Adipose tissue (tissue), 3 donors: ENCODE data around the gene ENTREP1. TPM values are rescaled to one million over a fixed set of nuclear protein-coding genes. Genes with fewer than 3 reads are reported as not detected.
"Not testable (repeated sequence)": the region's sequence is repeated elsewhere in the genome, so short reads cannot be mapped to it uniquely, and the experiment has no call there.

Experiments used
- H3K27ac ChIP-seq: one replicate; pipeline ENCODE4 v1.5.1; 2013; ENCODE audit warnings: low read depth, low read length
- WGBS, 3 donors: extraction: QIAGEN DNeasy Blood & Tissue Kit; methylation state at CpG; one replicate each; pipeline ENCODE4 v1.1.7; 2013; 5-methylcytosine and 5-hydroxymethylcytosine counted together
- polyA plus RNA-seq, 3 donors: library from polyadenylated mRNA; stranded (reverse); fragments of 200-250 nt; gene quantifications; one replicate each; pipeline ENCODE4 v1.2.3, GENCODE V29; 2013
- donor health status: healthy with polysubstance abuse.
- donor health status: Bipolar disorder and iron deficiency.
- donor health status: healthy.

ENTREP1 gene
- 1 to 10 TPM; 3.2 to 4.3 (median 4.1) TPM for polyA plus RNA-seq

- 1% methylated on average over 64 to 81 of the region's 81 CpGs for WGBS, 3 donors
- no peak within 1 kb of the TSS for H3K27ac ChIP-seq
Observed at GRCh38 chr9:69324549-69325401, at the start of gene ENTREP1. Gene ENTREP1 (plus strand): TSS chr9:69325215. CDS start chr9:69325310, 95 bp downstream.

GRCh38 chr9:69276775-69277174 is 48.2 kb upstream of the ENTREP1 start:
- H3K27ac ChIP-seq: no peak overlapping the region
- WGBS, 3 donors: 56 to 77% (median 70%) methylated on average over 5 of the region's 5 CpGs

GRCh38 chr9:69279084-69279731 is 45.8 kb upstream of the ENTREP1 start:
- 80 to 85% (median 84%) methylated on average over 5 of the region's 5 CpGs for WGBS, 3 donors
- no peak overlapping the region for H3K27ac ChIP-seq

- H3K27ac ChIP-seq: no peak overlapping the region
- WGBS, 3 donors: 41 to 56% (median 46%) methylated on average over 3 of the region's 3 CpGs
Observed at GRCh38 chr9:69279733-69280132, 45.3 kb upstream of the ENTREP1 start.

GRCh38 chr9:69283003-69283402 is 42.0 kb upstream of the ENTREP1 start:
- H3K27ac ChIP-seq: no peak overlapping the region
- WGBS, 3 donors: 68 to 73% (median 72%) methylated on average over 2 of the region's 2 CpGs

GRCh38 chr9:69292078-69292477 is 32.9 kb upstream of the ENTREP1 start:
- WGBS, 3 donors: 81 to 95% (median 94%) methylated on average over 3 of the region's 3 CpGs
- H3K27ac ChIP-seq: no peak overlapping the region

- 25 to 70% (median 68%) methylated on average over 1 of the region's 1 CpG for WGBS, 3 donors
Observed at GRCh38 chr9:69293156-69293555, 31.9 kb upstream of the ENTREP1 start.

GRCh38 chr9:69295872-69296552 is 29.0 kb upstream of the ENTREP1 start:
- no peak overlapping the region for H3K27ac ChIP-seq
- WGBS, 3 donors: 45 to 67% (median 55%) methylated on average over 9 of the region's 9 CpGs

More at GRCh38 chr9:69293156-69293555, 31.9 kb upstream of the ENTREP1 start:
- H3K27ac ChIP-seq: no peak overlapping the region

GRCh38 chr9:69297300-69297980 is 27.6 kb upstream of the ENTREP1 start:
- no peak overlapping the region for H3K27ac ChIP-seq
- WGBS, 3 donors: 68 to 88% (median 84%) methylated on average over 11 of the region's 11 CpGs

- no peak overlapping the region for H3K27ac ChIP-seq
- WGBS, 3 donors: 52 to 92% (median 65%) methylated on average over 1 of the region's 1 CpG
Observed at GRCh38 chr9:69299315-69299714, 25.7 kb upstream of the ENTREP1 start.

- 24 to 58% (median 44%) methylated on average over 1 of the region's 1 CpG for WGBS, 3 donors
- H3K27ac ChIP-seq: no peak overlapping the region
Observed at GRCh38 chr9:69299826-69300225, 25.2 kb upstream of the ENTREP1 start.

- WGBS, 3 donors: 84 to 92% (median 90%) methylated on average over 2 of the region's 2 CpGs
- H3K27ac ChIP-seq: no peak overlapping the region
Observed at GRCh38 chr9:69303331-69303730, 21.7 kb upstream of the ENTREP1 start.

GRCh38 chr9:69306895-69307445 is 18.0 kb upstream of the ENTREP1 start:
- H3K27ac ChIP-seq: not testable (repeated sequence)
- WGBS, 3 donors: 78 to 86% (median 83%) methylated on average over 5 of the region's 5 CpGs

GRCh38 chr9:69307446-69308205 is 17.4 kb upstream of the ENTREP1 start:
- WGBS, 3 donors: 86 to 92% (median 91%) methylated on average over 5 of the region's 5 CpGs
- no peak overlapping the region for H3K27ac ChIP-seq

GRCh38 chr9:69308206-69308931 is 16.6 kb upstream of the ENTREP1 start:
- no peak overlapping the region for H3K27ac ChIP-seq

GRCh38 chr9:69313175-69313574 is 11.8 kb upstream of the ENTREP1 start:
- H3K27ac ChIP-seq: no peak overlapping the region

More at GRCh38 chr9:69308206-69308931, 16.6 kb upstream of the ENTREP1 start:
- 84 to 95% (median 86%) methylated on average over 5 of the region's 5 CpGs for WGBS, 3 donors

GRCh38 chr9:69314547-69314946 is 10.5 kb upstream of the ENTREP1 start:
- no peak overlapping the region for H3K27ac ChIP-seq
- WGBS, 3 donors: 77 to 83% (median 77%) methylated on average over 1 of the region's 1 CpG
